Kidney epithelial cell (primary cell): Measurements from ENCODE around the gene TRIP13. TPM values are rescaled to one million over a fixed set of nuclear protein-coding genes. Genes with fewer than 3 reads are reported as not detected.
A peak's percentile ranks its signal among the peaks of the same experiment; 100 is the strongest.
"Not testable (repeated sequence)": the region's sequence is repeated elsewhere in the genome, so short reads cannot be mapped to it uniquely, and the experiment has no call there.

Source experiments
- DNase-seq: peaks from one replicate; pipeline ENCODE4 v3.0.0-alpha.2; 2010; ENCODE audit warnings: low read depth
- H3K27me3 ChIP-seq: 2 replicates; pipeline ENCODE4 v1.6.0; 2011; ENCODE audit warnings: low read length; ENCODE audit not compliant: control insufficient read depth, insufficient read depth
- H3K36me3 ChIP-seq: 2 replicates; pipeline ENCODE4 v1.5.1; 2011; ENCODE audit warnings: low read length; ENCODE audit not compliant: control insufficient read depth, insufficient read depth
- H3K4me3 ChIP-seq: 2 replicates; pipeline ENCODE4 v1.5.1; 2011; ENCODE audit warnings: low read depth, mild to moderate bottlenecking, control low read depth, low read length
- CTCF ChIP-seq: IDR thresholded peaks from 2 replicates; pipeline ENCODE4 v1.5.1; 2011; ENCODE audit warnings: mild to moderate bottlenecking, moderate library complexity, low read length, control low read depth, inconsistent platforms; ENCODE audit not compliant: insufficient read depth, poor library complexity, severe bottlenecking
- total RNA-seq: library from RNA; depleted of rRNA; stranded (reverse); fragments of >200 nt; gene quantifications from 2 replicates; pipeline ENCODE4 v1.2.3, GENCODE V29; 2015

The TRIP13 gene
- total RNA-seq, 1 donor from 2014 or later, result 7.4 TPM

- Histone ChIP-seq H3K36me3 (peaks cover 4% of the 10 kb centered on the region), H3K27me3 (no peaks in the 10 kb centered on the region), H3K4me3 (no peak overlapping the region)
- peak; percentile 27 for TF ChIP-seq CTCF
- DNase-seq, result peak; percentile 82
Observed at GRCh38 chr5:912280-913091, 19.8 kb downstream of the TRIP13 start.

- H3K4me3 ChIP-seq, result no peak overlapping the region
- DNase-seq, result no peak
- peaks cover 4% of the 10 kb centered on the region for H3K36me3 ChIP-seq
- no peak for TF ChIP-seq CTCF
- H3K27me3 ChIP-seq, result no peaks in the 10 kb centered on the region
Observed at GRCh38 chr5:914174-914573, 21.5 kb downstream of the TRIP13 start.

GRCh38 chr5:914612-915011, 21.9 kb downstream of the TRIP13 start:
- H3K36me3 ChIP-seq, result peaks cover 4% of the 10 kb centered on the region

GRCh38 chr5:915346-915745, 22.7 kb downstream of the TRIP13 start:
- not testable (repeated sequence) for H3K36me3 ChIP-seq, DNase-seq, H3K4me3 ChIP-seq, H3K27me3 ChIP-seq

More at GRCh38 chr5:914612-915011, 21.9 kb downstream of the TRIP13 start:
- no peak overlapping the region for H3K4me3 ChIP-seq
- no peaks in the 10 kb centered on the region for H3K27me3 ChIP-seq
- TF ChIP-seq CTCF, result no peak
- DNase-seq, result no peak

- H3K4me3 ChIP-seq, result no peak overlapping the region
- H3K27me3 ChIP-seq, result no peaks in the 10 kb centered on the region
- DNase-seq, result no peak
- no peak for TF ChIP-seq CTCF
- H3K36me3 ChIP-seq, result peaks cover 4% of the 10 kb centered on the region
Observed at GRCh38 chr5:915946-916345, 23.3 kb downstream of the TRIP13 start.

- H3K27me3 ChIP-seq, result no peaks in the 10 kb centered on the region
- no peak overlapping the region for H3K4me3 ChIP-seq
- DNase-seq, result no peak
- no peak for TF ChIP-seq CTCF
- H3K36me3 ChIP-seq, result peaks cover 4% of the 10 kb centered on the region
Observed at GRCh38 chr5:916441-917293, 24.0 kb downstream of the TRIP13 start.

GRCh38 chr5:918717-919116, 26.0 kb downstream of the TRIP13 start:
- not testable (repeated sequence) for DNase-seq, H3K4me3 ChIP-seq, H3K36me3 ChIP-seq, H3K27me3 ChIP-seq
